Endothelial cell of umbilical vein (primary cell): Measurements from ENCODE around the gene SNAPC5.

ENCODE experiments used
- CTCF ChIP-seq, 2 donors: IDR thresholded peaks; 1 replicate in 1 of 2; 2 replicates in 1 of 2; pipeline ENCODE4 v1.5.1; 2011; ENCODE audit warnings: low read length in 2 of 2, mild to moderate bottlenecking in 2 of 2, moderate library complexity in 2 of 2, control low read depth in 1 of 2, inconsistent platforms in 1 of 2, low read depth in 1 of 2; ENCODE audit not compliant: insufficient read depth in 1 of 2; ENCODE audit errors: extremely low read depth in 1 of 2
- EZH2 ChIP-seq: IDR thresholded peaks from 2 replicates; pipeline ENCODE4 v1.6.1; 2012; ENCODE audit warnings: borderline replicate concordance, low read depth, mild to moderate bottlenecking, moderate library complexity, low read length, inconsistent platforms; ENCODE audit not compliant: severe bottlenecking
- JUN ChIP-seq: IDR thresholded peaks from 2 replicates; pipeline ENCODE4 v1.6.1; 2011; ENCODE audit warnings: borderline replicate concordance, low read depth; ENCODE audit not compliant: insufficient read length, insufficient read depth
- MYC ChIP-seq: IDR thresholded peaks from one replicate; pipeline ENCODE4 v1.6.1; 2011; ENCODE audit warnings: mild to moderate bottlenecking, low read depth, low read length
- POLR2A ChIP-seq: IDR thresholded peaks from 2 replicates; pipeline ENCODE4 v1.6.1; 2012; ENCODE audit warnings: low read depth, mild to moderate bottlenecking, control low read depth, low read length
- POLR2AphosphoS5 ChIP-seq: IDR thresholded peaks from 2 replicates; pipeline ENCODE4 v1.6.1; 2012; ENCODE audit warnings: low read depth, mild to moderate bottlenecking, control low read depth, low read length, moderate library complexity; ENCODE audit not compliant: insufficient read depth

GRCh38 chr15:66502491-66502890 is 4.9 kb upstream of the SNAPC5 start:
- TF ChIP-seq POLR2A: no peak
- TF ChIP-seq CTCF (IDR thresholded peaks at IDR 0.05; ENCODE audit: extremely low read depth in 1 of 2, insufficient read depth in 1 of 2, low read depth in 1 of 2, low read length in 2 of 2): no peak
- TF ChIP-seq EZH2: no peak
- no peak for TF ChIP-seq JUN
- no peak for TF ChIP-seq POLR2AphosphoS5
- no peak for TF ChIP-seq MYC
